T-helper 22 cell (primary cell): Measurements from ENCODE around the gene NFATC2IP.
"Not testable (repeated sequence)": the region's sequence is repeated elsewhere in the genome, so short reads cannot be mapped to it uniquely, and the experiment has no call there.

Experiments
- DNase-seq: peaks from one replicate; pipeline ENCODE4 v3.0.0-alpha.2; 2020; ENCODE audit warnings: low read depth

NFATC2IP gene

DNA sequence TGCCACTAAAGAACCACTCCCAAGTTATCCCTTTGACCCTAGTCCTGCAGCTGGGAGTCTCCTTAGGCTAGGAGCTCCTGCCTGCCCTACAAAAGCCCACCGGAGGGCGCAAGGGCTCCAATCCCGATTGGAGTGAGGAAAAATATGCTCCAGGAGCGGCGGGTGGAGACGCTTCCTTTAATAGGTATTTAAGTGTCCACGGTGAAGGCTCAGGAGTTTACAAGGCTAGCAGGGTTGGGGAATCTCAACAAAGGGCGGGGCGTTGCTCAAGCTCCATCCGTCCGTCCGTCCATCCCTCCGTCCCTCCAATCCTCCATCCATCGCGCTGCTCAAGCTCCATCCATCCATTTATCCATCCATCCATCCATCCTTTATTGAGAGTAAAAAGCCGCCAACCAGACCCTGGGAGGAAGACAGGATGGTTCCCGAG lies 23.3 kb downstream of the NFATC2IP start:
- no peak for DNase-seq

DNA sequence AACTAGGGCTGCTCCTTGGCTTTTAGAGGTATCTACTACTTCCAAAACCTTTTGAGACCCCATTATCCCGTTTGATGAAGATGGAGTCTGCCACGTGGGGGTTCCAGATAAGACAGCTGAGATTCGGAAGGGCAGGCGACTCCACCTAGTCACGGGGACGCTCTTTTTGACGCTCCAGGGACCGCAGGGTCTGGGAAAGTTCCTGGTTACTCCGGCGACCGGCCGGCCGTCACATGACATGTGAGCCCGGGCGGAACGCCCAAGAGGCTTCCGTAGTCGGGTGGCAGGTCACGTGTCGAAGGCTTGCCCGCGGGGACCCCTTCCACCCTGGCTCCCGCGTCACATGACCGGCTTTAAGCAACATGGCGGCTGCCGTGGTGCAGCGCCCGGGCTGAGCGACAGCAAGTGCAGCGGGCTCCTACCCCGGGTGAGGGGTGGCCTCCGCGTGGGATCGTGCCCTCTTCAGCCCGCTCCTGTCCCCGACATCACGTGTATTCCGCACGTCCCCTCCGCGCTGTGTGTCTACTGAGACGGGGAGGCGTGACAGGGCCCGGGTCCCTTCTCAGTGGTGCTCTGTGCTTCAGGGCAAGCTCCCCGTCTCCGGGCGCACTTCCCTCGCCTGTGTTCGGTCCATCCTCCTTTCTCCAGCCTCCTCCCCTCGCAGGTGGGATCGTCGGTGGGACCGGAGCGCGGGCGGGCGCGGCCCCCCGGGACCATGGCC lies 23.9 kb downstream of the NFATC2IP start, which contains the start of gene SPNS1:
Gene SPNS1, plus strand, starts transcription at position 342 of the 721 bp plus-strand sequence. Its CDS starts 374 bp downstream, at position 716.
- peak; percentile 82 for DNase-seq

DNA sequence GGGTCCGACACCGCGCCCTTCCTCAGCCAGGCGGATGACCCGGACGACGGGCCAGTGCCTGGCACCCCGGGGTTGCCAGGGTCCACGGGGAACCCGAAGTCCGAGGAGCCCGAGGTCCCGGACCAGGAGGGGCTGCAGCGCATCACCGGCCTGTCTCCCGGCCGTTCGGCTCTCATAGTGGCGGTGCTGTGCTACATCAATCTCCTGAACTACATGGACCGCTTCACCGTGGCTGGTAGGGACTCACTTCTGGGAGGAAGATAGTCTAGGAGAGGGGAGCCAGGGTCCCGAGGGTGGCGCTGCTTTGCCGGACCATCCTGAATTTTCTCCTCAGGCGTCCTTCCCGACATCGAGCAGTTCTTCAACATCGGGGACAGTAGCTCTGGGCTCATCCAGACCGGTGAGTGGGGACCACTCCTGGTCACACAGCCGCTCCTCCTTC lies 24.4 kb downstream of the NFATC2IP start:
- no peak for DNase-seq

DNA sequence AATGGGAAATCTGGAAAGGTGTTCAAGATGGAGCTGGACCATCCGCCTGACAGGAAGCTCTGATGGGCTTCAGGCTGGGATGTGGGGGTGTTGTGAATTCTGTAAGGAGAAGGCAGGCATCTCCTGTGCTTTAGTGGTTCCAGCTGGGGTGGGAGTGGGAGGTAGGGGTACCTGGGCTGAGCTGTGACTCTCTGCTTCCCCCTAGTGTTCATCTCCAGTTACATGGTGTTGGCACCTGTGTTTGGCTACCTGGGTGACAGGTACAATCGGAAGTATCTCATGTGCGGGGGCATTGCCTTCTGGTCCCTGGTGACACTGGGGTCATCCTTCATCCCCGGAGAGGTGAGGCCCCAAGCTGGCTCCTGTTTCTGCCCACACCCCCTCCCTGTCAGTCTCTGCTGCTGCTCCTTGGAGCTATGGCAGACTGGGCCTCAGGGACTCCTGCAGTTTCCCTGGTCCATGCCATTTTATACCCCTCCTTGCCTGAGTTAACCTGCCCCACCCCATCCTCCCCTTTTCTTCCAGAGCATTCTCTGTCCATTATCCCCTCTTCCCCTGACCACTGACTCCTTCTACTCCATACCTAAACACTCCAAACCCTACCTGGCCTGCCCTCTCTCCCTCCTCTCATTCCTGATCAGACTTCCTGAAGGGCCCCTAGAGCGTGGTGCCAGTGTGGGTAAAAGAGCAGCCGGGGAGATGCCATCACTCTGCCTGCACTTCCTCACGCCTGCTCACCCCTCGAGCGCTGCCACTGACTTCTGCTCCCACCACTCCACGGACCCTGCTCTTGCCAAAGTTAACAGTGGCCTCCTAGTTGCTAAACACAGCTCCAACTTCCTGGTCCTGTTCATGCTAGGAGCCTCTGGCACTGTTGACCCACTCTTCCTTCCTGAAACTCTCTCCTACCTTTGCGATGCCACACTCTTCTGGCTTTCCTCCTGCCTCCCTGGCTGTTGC lies 27.2 kb downstream of the NFATC2IP start:
- DNase-seq = no peak

DNA sequence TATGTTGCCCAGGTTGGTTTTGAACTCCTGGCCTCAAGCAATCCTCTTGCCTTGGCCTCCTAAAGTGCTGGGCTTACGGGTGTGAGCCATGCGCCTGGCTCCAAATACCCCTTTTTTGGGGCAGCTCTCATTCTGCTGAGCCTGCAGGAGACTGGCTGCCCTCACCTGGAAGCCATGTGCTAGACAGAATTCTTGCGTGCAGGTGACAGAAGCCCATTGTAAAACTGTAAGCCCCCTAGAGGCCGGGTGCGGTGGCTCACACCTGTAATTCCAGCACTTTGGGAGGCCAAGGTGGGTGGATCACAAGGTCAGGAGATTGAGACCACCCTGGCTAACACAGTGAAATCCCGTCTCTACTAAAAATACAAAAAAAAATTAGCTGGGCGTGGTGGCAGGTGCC lies 29.6 kb downstream of the NFATC2IP start:
- DNase-seq = not testable (repeated sequence)

DNA sequence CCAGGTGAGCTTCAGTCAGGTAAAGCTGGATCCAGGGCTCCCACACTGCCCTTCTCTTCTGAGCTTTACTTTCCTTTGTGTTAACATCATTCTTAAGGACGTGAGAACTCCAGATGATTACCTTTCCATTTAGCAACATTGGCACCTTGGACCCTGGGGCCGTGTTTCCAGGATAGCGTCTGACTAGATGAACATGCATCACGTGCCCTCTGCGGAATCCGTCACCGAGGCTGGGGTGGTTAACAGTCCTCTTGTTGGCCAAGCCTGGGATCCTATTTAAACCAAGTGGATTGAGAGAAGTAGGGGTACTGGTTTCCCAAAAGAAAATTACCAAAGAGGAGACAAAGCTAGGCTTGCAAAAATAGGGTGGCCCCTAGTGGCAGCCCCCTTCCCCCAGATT lies 30.2 kb downstream of the NFATC2IP start:
- DNase-seq = no peak

DNA sequence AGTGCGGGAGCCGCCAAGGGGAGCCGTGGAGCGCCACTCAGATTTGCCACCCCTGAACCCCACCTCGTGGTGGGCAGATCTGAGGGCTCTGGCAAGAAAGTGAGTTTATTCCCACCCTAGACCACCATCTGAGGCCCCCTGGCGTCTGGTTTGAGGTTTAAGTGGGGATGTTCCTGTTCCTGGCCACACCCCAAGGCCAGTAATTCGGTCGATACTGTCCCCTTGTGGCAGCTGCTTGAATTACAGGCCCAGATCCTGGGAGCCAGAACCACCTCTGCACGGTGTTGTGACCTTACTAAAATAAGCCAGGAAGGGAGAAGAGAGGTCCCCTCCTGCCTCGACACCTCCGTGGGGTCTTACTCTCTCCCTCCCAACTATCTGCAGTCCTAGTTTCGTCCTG lies 30.8 kb downstream of the NFATC2IP start:
- DNase-seq = no peak

DNA sequence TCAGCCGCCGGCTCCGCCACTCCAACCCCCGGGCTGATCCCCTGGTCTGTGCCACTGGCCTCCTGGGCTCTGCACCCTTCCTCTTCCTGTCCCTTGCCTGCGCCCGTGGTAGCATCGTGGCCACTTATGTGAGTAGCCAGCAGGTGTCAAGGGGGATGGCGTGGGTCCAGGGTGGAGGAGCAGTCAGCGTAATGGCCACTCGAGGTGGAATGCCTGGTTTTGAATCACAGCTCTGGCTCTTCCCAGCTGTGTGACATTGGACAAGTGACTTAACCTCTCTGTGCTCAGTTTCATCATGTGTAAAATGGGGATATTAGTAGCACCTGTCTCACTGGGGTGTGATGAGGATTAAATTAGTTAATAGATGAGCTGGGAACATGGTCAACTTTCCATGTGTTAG lies 31.7 kb downstream of the NFATC2IP start:
- DNase-seq = no peak

DNA sequence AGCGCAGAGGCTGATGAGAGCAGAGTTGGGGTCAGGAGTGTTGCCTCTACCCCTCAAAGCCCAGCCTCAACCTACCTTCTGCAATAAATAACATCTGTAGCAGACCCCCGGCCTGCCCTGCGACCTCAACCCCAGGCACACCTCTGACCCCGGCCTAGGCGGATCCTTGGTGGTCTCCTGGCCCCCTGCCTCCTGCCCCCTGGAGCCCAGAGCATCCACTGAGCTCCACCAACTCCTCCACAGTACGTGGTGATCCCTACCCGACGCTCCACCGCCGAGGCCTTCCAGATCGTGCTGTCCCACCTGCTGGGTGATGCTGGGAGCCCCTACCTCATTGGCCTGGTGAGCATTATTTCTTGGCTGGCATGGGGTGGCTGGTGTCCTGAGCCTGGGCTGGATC lies 32.2 kb downstream of the NFATC2IP start:
- DNase-seq = no peak

DNA sequence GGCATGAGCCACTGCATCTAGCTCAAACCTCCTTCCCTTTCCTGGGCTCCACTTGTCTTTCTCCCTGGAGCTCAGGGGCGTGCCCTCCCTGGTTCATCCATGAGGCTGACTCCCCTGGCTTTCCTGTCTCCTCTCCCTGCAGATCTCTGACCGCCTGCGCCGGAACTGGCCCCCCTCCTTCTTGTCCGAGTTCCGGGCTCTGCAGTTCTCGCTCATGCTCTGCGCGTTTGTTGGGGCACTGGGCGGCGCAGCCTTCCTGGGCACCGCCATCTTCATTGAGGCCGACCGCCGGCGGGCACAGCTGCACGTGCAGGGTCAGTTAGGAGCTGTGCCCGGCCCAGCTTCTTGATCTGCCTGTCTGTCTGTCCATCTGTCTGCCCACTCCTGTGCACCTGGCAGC lies 32.9 kb downstream of the NFATC2IP start:
- DNase-seq = no peak

DNA sequence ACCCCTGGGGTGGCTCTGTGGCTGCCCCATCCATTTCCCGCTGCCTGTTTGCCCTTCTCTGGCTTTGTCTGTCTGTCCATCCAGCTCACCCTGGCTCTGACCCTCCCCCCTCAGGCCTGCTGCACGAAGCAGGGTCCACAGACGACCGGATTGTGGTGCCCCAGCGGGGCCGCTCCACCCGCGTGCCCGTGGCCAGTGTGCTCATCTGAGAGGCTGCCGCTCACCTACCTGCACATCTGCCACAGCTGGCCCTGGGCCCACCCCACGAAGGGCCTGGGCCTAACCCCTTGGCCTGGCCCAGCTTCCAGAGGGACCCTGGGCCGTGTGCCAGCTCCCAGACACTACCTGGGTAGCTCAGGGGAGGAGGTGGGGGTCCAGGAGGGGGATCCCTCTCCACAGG lies 33.4 kb downstream of the NFATC2IP start:
- DNase-seq = no peak

DNA sequence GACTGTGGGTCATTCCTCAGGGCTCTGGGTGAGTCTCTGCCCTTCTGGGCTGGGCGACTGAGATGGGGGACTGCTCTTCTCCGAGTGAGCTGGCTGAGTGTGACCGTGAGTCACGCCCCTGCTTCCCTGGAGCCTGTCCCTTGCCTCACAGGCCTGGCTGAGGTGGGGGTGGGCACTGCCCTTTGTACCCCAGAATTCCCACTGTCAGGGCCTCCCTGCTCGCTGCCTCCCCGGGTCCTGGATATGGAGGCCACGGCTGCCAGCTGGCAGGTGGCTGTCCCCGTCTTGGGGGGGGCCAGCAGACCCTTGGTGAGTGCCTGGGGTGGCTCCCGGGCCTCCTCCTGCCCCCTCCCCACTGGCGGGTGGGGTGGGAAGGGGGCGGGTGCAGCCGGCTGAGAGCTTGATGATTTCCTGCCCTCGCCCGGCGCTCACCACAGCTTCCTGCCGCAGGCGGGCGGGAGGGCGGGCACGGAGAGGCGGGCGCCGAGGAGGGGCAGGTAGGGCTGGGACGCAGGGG lies 33.9 kb downstream of the NFATC2IP start, which contains the start of gene LAT:
Gene LAT, plus strand, starts transcription at position 434 of the 517 bp plus-strand sequence. CDS start 366 bp downstream, outside the sequence.
- peak; percentile 74 for DNase-seq

DNA sequence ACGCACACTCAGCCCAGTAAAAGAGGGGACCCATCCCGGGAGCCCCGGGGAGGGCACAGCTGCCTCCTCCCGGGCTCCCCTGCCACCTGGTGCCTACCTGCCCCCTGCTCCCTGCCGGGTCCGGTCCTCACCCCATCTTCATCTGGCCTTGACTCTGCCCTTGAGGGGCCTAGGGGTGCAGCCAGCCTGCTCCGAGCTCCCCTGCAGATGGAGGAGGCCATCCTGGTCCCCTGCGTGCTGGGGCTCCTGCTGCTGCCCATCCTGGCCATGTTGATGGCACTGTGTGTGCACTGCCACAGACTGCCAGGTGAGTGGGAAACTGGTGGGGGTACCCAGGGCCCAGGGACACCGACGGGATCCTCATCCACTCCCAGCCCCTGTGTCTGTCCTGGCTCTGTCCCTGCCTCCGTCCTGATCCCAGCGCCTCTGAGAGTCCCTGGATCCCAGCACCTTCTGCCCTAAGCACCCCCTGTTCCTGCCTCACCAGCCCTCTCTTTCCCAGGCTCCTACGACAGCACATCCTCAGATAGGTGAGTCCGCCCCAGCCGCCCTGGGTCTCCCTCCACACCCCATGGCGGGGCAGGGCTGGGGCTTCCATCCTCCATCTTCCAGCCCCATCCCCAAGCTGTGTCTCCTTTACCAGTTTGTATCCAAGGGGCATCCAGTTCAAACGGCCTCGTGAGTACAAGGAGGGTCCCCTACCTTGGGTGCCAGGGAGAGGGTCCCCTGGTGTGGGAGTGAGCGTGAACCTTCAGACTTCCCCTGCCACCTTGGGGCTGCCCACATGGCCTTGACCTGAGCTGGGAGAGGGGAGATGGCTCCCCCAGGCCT lies 34.7 kb downstream of the NFATC2IP start:
- no peak for DNase-seq

DNA sequence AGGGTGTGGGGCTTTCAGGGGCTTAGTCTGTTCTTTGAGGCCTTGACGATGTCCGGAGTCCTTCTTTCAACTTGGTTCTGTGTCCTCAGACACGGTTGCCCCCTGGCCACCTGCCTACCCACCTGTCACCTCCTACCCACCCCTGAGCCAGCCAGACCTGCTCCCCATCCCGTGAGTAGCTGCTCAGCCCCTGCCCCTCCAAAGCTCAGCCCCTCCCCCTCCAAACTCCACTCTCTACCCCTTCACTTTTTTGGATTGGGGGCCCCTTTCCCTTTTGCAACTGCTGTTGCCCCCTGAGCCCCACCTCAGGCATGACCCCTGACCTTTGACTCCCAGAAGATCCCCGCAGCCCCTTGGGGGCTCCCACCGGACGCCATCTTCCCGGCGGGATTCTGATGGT lies 35.3 kb downstream of the NFATC2IP start:
- no peak for DNase-seq

DNA sequence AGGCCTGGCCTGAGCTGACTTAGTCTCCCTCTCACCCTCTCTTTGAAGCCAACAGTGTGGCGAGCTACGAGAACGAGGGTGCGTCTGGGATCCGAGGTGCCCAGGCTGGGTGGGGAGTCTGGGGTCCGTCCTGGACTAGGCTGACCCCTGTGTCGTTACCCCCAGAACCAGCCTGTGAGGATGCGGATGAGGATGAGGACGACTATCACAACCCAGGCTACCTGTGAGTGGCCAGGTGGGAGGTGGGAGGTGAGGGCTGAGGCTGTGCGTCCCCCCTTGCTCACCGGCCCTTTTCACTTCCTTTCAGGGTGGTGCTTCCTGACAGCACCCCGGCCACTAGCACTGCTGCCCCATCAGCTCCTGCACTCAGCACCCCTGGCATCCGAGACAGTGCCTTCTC lies 35.8 kb downstream of the NFATC2IP start:
- no peak for DNase-seq

DNA sequence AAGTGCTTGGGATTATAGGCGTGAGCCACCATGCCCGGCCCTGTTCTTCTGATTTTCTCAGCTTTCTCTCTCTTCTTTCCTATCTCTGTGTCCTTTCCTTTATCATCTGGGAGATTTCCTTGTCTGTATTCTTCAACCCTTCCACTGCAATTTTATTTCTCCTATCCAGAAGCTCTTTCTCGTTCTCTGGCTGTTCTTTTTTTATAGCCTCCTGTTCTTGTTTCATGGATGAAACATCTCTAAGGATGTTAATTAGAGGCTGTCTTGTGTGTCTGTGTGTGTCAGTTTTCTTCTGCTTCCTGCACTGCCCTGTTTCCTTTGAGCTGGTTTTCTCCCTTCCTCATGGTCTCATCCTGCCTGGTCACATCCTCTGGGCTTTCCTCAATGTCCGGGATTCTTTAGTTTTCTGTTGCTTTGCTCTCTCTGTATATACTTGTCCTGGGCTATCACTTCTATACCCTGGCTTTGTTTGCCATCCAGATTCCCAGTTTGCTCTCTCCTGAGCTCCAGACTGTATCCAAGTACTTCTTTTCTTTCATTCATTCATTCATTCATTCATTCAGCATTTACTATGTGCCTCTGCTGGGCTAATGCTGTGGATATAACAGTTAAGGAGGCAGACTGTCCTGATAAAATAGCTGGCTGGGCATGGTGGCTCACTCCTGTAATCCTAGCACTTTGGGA lies 36.6 kb downstream of the NFATC2IP start:
- no peak for DNase-seq

DNA sequence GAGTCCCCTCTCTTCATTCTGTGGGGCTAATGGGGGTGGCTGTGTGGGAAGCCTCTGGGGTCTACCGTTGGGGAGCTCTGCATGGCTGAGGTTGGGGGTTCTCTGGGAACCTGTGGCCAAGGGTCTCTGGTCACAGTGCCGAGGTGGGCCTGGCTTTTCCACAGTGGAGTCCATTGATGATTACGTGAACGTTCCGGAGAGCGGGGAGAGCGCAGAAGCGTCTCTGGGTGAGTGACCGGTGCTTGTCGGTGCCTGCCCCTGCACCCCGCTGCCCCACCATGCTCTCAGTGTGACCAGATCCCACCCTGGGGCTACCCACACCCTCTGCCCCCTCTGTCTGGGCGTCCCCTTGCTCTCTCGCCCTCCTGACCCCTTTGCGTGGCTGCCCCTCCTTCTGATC lies 38.6 kb downstream of the NFATC2IP start:
- no peak for DNase-seq

DNA sequence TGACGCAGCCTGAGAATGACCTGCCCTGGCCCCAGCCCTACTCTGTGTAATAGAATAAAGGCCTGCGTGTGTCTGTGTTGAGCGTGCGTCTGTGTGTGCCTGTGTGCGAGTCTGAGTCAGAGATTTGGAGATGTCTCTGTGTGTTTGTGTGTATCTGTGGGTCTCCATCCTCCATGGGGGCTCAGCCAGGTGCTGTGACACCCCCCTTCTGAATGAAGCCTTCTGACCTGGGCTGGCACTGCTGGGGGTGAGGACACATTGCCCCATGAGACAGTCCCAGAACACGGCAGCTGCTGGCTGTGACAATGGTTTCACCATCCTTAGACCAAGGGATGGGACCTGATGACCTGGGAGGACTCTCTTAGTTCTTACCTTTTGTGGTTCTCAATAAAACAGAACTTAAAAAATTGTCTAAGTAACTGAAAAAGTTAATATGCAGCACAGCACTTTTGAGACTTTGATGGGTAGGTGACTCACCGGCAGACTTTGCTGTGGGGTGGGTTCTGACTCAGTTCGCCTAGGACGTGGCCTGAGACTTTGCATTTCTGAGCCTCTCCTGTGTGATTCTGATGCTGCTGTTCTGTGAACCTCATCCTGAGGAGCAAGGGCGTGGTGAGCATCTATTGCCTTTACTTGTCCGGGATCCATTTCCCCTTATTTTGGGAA lies 39.8 kb downstream of the NFATC2IP start:
- DNase-seq = peak; percentile 42

DNA sequence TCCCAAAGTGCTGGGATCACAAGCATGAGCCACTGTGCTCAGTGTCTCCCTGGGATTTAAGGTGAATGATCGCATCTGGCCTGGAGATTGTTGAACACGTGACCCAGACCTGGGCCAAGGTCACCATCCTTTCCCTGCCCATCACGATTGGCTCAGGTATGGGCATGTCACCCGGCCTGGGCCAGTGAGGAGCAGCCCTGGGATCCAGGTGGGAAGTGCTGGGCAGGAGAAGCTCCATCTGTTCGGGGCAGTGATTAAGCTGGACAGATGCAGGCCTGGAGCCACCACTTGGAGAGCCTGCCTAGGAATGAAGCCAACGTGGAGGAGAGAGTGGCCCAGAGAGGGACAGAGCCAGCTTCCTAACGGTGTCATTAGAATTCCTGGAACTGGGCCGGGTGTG lies 41.0 kb downstream of the NFATC2IP start:
- DNase-seq = no peak

DNA sequence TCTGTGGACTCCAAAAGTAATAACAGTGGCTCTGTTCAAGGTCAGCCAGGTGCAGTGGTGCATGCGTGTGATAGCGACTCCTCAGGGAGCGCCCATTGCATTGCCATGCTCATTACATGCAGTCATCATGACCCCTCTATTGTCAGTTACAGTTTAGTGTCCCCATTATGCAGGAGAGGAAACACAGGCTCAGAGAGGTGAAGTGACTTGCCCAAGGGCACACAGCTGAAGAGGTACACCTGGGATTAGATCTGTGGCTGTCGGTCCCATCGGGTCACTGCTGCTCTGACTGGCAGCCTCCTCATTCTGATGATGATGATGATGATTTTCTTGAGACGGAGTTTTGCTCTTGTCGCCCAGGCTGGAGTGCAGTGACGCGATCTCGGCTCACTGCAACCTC lies 41.8 kb downstream of the NFATC2IP start:
- DNase-seq = no peak

DNA sequence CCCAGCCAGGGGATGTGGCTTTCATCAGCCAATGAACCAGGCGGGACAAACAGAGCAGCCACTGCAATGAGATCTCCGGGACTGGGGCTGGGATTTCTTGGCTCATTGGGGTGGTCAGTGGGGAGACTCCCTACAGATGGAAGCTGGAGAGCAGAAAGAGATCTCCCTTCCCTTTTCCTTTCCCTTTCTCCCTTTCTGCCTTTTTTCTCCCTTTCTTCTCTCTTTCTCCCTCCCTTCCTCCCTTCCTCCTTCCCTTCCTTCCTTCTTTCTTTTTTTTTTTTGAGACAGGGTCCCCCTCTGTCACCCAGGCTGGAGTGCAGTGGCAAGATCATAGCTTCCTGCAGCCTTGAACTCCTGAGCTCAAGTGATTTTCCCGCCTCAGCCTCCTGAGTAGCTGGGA lies 48.1 kb downstream of the NFATC2IP start:
- DNase-seq = no peak
